ENCODE data around the gene PHETA1.

DNA sequence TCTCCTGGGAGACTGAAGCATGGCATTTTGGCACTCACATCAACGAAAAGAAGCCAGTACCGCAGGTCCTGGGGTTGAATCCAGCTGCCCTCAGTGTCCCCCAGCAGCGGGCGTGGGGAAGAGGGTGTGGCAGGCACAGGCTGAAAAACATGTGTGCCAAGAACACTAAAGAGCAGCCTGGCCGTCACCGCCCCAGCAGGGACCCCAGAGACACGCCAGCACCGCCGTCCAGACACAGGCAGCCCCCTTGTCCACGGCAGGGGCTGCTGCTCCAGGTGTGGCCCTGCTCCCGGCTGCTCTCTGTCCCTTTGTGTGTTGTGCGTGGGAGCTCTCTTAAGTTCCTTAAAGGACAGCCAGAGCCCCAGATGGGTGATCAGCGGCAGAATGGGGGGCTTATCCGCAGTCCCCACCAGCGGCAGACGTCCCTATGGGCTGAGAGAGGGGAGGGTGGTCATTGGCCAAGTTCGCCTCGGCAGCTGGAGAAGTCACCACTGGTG lies 556 bp downstream of the PHETA1 start:
- no peak for TF ChIP-seq ZGPAT (CRISPR knock-in tag; IDR thresholded peaks at IDR 0.05)
- no peak for TF ChIP-seq RFX3 (CRISPR knock-in tag; IDR thresholded peaks at IDR 0.05)
- no peak for TF ChIP-seq CHD4 (IDR thresholded peaks at IDR 0.05; ENCODE audit: borderline replicate concordance, low read length)
- no peak for TF ChIP-seq POLR2A (IDR thresholded peaks at IDR 0.05; ENCODE audit: insufficient read depth in 1 of 2, low read depth in 2 of 2, low read length in 2 of 2)
- TF ChIP-seq ZNF160 (CRISPR knock-in tag; IDR thresholded peaks at IDR 0.05) = no peak
- TF ChIP-seq, protein P1, sequence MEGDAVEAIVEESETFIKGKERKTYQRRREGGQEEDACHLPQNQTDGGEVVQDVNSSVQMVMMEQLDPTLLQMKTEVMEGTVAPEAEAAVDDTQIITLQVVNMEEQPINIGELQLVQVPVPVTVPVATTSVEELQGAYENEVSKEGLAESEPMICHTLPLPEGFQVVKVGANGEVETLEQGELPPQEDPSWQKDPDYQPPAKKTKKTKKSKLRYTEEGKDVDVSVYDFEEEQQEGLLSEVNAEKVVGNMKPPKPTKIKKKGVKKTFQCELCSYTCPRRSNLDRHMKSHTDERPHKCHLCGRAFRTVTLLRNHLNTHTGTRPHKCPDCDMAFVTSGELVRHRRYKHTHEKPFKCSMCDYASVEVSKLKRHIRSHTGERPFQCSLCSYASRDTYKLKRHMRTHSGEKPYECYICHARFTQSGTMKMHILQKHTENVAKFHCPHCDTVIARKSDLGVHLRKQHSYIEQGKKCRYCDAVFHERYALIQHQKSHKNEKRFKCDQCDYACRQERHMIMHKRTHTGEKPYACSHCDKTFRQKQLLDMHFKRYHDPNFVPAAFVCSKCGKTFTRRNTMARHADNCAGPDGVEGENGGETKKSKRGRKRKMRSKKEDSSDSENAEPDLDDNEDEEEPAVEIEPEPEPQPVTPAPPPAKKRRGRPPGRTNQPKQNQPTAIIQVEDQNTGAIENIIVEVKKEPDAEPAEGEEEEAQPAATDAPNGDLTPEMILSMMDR (CRISPR knock-in tag; IDR thresholded peaks at IDR 0.05) = no peak
- no peak for TF ChIP-seq MAFF (IDR thresholded peaks at IDR 0.05; ENCODE audit: low read depth, low read length)
- TF ChIP-seq, protein P2, sequence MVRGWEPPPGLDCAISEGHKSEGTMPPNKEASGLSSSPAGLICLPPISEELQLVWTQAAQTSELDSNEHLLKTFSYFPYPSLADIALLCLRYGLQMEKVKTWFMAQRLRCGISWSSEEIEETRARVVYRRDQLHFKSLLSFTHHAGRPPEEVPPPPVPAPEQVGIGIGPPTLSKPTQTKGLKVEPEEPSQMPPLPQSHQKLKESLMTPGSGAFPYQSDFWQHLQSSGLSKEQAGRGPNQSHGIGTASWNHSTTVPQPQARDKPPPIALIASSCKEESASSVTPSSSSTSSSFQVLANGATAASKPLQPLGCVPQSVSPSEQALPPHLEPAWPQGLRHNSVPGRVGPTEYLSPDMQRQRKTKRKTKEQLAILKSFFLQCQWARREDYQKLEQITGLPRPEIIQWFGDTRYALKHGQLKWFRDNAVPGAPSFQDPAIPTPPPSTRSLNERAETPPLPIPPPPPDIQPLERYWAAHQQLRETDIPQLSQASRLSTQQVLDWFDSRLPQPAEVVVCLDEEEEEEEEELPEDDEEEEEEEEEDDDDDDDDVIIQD (CRISPR knock-in tag; IDR thresholded peaks at IDR 0.05; ENCODE audit: low read depth) = no peak
- TF ChIP-seq FOXA1 (IDR thresholded peaks at IDR 0.05) = no peak
- no peak for TF ChIP-seq FOXA1 (CRISPR knock-in tag; IDR thresholded peaks at IDR 0.05)
- TF ChIP-seq, protein P3, sequence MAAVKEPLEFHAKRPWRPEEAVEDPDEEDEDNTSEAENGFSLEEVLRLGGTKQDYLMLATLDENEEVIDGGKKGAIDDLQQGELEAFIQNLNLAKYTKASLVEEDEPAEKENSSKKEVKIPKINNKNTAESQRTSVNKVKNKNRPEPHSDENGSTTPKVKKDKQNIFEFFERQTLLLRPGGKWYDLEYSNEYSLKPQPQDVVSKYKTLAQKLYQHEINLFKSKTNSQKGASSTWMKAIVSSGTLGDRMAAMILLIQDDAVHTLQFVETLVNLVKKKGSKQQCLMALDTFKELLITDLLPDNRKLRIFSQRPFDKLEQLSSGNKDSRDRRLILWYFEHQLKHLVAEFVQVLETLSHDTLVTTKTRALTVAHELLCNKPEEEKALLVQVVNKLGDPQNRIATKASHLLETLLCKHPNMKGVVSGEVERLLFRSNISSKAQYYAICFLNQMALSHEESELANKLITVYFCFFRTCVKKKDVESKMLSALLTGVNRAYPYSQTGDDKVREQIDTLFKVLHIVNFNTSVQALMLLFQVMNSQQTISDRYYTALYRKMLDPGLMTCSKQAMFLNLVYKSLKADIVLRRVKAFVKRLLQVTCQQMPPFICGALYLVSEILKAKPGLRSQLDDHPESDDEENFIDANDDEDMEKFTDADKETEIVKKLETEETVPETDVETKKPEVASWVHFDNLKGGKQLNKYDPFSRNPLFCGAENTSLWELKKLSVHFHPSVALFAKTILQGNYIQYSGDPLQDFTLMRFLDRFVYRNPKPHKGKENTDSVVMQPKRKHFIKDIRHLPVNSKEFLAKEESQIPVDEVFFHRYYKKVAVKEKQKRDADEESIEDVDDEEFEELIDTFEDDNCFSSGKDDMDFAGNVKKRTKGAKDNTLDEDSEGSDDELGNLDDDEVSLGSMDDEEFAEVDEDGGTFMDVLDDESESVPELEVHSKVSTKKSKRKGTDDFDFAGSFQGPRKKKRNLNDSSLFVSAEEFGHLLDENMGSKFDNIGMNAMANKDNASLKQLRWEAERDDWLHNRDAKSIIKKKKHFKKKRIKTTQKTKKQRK (IDR thresholded peaks at IDR 0.05; ENCODE audit: low read length) = no peak
- TF ChIP-seq ZNF512 (CRISPR knock-in tag; IDR thresholded peaks at IDR 0.05) = no peak
- TF ChIP-seq SYNCRIP (IDR thresholded peaks at IDR 0.05; ENCODE audit: insufficient read depth, low read depth, low read length) = no peak
- no peak for TF ChIP-seq ZBTB20 (CRISPR knock-in tag; IDR thresholded peaks at IDR 0.05; ENCODE audit: borderline replicate concordance, low read depth)
